Renal cortical epithelial cell (primary cell): ENCODE measurements around the gene ADGRF1. TPM values are rescaled to one million over a fixed set of nuclear protein-coding genes. Genes with fewer than 3 reads are reported as not detected.
"Not testable (repeated sequence)": the region's sequence is repeated elsewhere in the genome, so short reads cannot be mapped to it uniquely, and the experiment has no call there.

Experiments
- DNase-seq: peaks from one replicate; pipeline ENCODE4 v3.0.0-alpha.2; 2011; ENCODE audit warnings: low read depth
- total RNA-seq: library from RNA; depleted of rRNA; stranded (reverse); fragments of >200 nt; gene quantifications from 2 replicates; pipeline ENCODE4 v1.2.3, GENCODE V29; 2014

ADGRF1 gene
- 18.3 and 36.6 TPM in 2 replicates for total RNA-seq

GRCh38 chr6:47042275-47042791, at the start of gene ADGRF1:
Gene ADGRF1 (minus strand): TSS chr6:47042332. CDS start chr6:47029061, 13,271 bp downstream.
- DNase-seq: peak; percentile 86

GRCh38 chr6:47090881-47091280, 48.7 kb upstream of the ADGRF1 start:
- no peak for DNase-seq

- not testable (repeated sequence) for DNase-seq
These were observed 47.3 kb upstream of the ADGRF1 start for GRCh38 chr6:47089473-47089872.

GRCh38 chr6:47086051-47086770, 44.1 kb upstream of the ADGRF1 start:
- no peak for DNase-seq

- no peak for DNase-seq
These were observed 42.5 kb upstream of the ADGRF1 start for GRCh38 chr6:47084610-47085009.

- DNase-seq: peak; percentile 94
These were observed 41.5 kb upstream of the ADGRF1 start for GRCh38 chr6:47083586-47084047.

- DNase-seq: no peak
These were observed 38.0 kb upstream of the ADGRF1 start for GRCh38 chr6:47080083-47080596.

GRCh38 chr6:47079638-47080037, 37.5 kb upstream of the ADGRF1 start:
- no peak for DNase-seq

- DNase-seq: no peak
These were observed 36.9 kb upstream of the ADGRF1 start for GRCh38 chr6:47078991-47079390.

- peak; percentile 82 for DNase-seq
These were observed 34.6 kb upstream of the ADGRF1 start for GRCh38 chr6:47076422-47077344.

GRCh38 chr6:47075741-47076421, 33.7 kb upstream of the ADGRF1 start:
- DNase-seq: no peak

GRCh38 chr6:47075168-47075567, 33.0 kb upstream of the ADGRF1 start:
- no peak for DNase-seq

GRCh38 chr6:47073125-47074110, 31.3 kb upstream of the ADGRF1 start:
- DNase-seq: peak; percentile 35

GRCh38 chr6:47072667-47073066, 30.5 kb upstream of the ADGRF1 start:
- no peak for DNase-seq

- no peak for DNase-seq
These were observed 29.5 kb upstream of the ADGRF1 start for GRCh38 chr6:47071681-47072080.

GRCh38 chr6:47070461-47070860, 28.3 kb upstream of the ADGRF1 start:
- DNase-seq: no peak

GRCh38 chr6:47069156-47069555, 27.0 kb upstream of the ADGRF1 start:
- no peak for DNase-seq

GRCh38 chr6:47066418-47066817, 24.3 kb upstream of the ADGRF1 start:
- no peak for DNase-seq

GRCh38 chr6:47064274-47064673, 22.1 kb upstream of the ADGRF1 start:
- no peak for DNase-seq

- DNase-seq: no peak
These were observed 20.2 kb upstream of the ADGRF1 start for GRCh38 chr6:47062346-47062745.
